NT2/D1 (cell line): ENCODE data around the gene ZNF618.

Experiments
- SUZ12 ChIP-seq: IDR thresholded peaks from 2 replicates; pipeline ENCODE4 v1.6.1; 2011; ENCODE audit not compliant: insufficient read length, insufficient read depth; ENCODE audit errors: extremely low read depth
- YY1 ChIP-seq: IDR thresholded peaks from 2 replicates; pipeline ENCODE4 v1.6.1; 2011; ENCODE audit not compliant: insufficient read length, insufficient read depth
- ZNF274 ChIP-seq: IDR thresholded peaks from 2 replicates; pipeline ENCODE4 v1.6.1; 2011; ENCODE audit warnings: mild to moderate bottlenecking, low read depth, low read length

DNA sequence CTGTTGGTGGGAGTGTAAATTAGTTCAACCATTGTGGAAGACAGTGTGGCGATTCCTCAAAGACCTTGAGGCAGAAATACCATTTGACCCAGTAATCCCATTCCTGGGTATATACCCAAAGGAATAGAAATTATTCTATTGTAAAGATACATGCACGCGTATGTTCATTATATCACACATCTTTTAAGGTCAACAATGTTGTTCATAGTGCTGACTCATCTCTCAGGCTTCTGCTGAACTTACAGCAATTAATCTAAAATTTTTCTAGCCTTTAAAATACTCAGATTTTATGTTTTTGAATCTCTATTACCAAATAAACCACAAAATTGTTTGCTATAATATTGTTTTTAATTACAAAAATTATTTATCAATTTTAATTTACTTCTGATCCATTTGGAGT is 38.8 kb upstream of the ZNF618 start:
- TF ChIP-seq ZNF274 (no peak), SUZ12 (no peak), YY1 (no peak)
